HCEC 1CT (cell line): Measurements from ENCODE around the gene OBSCN.
"Not testable (repeated sequence)": the region's sequence is repeated elsewhere in the genome, so short reads cannot be mapped to it uniquely, and the experiment has no call there.

Experiments
- DNase-seq: peaks from one replicate; pipeline ENCODE4 v3.0.0-alpha.2; 2017

The OBSCN gene

DNA sequence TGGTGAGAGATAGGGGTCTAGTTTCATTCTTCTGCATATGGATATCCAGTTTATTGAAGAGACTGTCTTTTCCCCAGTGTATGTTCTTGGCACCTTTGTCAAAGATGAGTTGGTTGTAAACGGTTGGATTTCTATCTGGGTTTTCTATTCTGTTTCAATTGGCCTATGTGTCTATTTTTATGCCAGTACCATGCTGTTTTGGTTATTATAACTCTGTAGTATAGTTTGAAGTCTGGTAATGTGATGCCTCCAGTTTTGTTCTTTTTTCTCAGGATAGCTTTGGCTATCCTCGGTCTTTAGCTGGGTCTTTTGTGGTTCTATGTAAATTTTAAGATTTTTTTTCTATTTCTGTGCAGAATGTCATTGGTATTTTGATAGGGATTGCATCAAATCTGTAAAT, 19.6 kb upstream of the OBSCN start:
- DNase-seq = not testable (repeated sequence)

DNA sequence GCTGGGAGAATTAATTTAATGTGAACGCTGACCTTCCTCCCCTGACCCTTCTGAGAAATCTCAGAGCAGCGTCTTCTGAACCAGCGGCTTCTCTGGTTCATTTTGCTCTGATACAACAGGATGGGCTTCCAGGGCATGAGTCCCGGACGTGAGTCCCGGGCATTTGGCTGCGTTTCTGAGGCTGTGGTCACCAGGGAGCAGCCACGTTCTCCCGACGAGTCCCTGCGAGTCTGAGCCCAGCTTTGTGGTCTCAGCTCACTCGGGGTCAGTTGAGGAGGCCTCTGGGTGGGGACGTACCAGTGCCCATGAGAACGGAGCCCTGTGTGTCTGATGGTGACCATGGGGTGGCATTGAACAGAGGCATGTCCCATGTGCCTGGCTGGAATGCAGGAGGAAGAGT, 17.7 kb upstream of the OBSCN start:
- no peak for DNase-seq

DNA sequence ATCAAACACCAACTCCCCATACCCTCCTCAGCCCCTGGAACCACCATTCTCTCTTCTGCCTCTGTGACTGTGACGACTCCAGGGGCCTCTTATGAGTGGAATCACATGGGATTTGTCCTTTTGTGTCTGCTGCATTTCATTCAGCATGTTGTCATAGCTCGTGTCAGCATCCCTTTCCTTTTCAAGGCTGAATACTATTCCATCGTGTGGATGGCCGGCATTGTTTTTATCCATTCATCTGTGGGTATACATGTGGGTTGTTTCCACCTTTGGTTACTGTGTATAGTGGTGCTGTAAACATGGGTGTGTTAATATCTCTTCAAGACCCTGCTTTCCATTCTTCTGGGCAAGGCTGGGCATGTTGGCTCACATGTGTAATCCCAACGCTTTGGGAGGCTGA, 17.1 kb upstream of the OBSCN start:
- DNase-seq = no peak

DNA sequence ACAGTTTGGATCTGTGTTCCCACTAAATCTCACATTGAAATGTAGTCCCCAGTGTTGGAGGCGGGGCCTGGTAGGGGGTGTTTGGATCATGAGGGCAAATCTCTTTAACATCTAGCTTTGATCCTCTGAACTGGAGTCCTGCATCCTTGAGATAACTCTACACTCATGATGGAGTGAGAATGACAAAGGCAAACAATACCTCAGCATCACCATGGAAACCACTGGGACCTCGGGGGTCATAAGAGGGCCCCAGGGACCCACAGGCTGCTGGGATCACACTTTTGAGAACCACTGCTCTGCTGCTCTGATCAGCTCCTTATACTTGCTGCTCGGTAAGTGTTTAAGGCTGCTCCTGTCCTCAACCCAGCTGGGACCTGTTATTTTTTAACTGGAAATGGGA, 13.4 kb upstream of the OBSCN start:
- DNase-seq = no peak

DNA sequence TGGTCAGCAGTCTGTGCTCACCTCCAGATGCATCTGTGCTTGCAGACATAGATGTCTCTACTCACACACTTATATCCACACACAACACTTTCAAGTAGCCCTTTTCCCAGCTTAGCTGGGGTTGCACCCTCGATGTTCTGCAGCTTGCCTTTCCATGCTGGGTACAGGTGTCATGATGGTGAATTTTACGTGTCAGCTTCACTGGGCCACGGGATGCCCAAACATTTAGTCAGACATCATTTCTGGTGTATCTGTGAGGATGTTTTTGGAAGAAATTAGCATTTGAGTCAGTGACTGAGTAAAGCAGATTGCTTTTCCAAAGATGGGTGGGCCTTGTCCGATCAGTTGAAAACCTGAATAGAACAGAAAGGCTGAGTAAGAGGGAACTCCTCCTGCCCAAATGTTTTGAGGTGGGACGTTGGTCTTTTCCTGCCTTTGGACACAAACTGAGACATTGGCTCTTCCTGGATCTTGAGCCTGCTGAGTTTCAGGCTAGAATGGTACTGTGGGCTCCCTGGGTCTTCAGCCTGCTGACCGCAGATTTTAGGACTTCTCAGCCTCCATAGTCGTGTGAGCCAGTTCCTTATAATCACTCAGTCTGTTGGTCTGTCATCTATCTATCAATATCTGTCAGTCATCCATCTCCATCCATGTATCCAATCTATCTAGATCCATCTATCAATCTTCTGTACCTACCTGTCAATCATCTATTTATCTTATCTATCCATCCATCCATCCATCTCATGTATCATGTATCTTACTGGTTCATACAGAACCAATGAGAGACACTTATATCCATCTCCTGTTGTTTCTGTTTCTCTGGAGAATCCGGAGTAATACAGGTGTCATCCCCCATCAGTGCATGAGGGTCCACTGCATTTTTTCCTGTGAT, 12.7 kb upstream of the OBSCN start:
- no peak for DNase-seq

DNA sequence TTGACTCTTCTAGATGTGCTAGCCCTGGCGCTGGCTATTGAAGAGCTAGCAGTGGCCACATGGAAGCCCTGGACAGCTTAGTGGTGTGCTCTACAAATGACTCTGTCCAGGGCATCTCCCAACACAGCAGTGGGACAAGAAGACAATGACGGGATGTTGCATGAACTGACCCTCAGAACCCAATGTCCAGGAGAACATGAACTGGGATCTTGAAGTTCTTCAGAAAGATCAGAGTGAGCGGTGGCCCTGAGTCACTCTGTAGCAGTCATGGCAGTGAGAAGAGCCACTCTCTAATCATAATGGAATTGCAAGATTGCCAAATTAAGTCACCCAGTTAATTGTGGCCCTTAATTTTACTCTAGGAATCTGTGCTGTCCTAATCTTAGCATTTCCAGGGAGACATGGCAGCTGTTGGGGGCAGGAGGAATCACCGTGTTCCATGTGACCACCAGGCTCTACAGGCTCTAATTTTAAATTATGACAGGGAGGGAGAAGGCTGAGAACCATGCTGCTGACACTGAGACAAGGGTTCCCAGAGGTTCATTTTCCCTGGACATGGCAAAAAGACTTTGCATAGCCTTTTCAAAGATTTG, 10.2 kb upstream of the OBSCN start:
- DNase-seq = no peak

DNA sequence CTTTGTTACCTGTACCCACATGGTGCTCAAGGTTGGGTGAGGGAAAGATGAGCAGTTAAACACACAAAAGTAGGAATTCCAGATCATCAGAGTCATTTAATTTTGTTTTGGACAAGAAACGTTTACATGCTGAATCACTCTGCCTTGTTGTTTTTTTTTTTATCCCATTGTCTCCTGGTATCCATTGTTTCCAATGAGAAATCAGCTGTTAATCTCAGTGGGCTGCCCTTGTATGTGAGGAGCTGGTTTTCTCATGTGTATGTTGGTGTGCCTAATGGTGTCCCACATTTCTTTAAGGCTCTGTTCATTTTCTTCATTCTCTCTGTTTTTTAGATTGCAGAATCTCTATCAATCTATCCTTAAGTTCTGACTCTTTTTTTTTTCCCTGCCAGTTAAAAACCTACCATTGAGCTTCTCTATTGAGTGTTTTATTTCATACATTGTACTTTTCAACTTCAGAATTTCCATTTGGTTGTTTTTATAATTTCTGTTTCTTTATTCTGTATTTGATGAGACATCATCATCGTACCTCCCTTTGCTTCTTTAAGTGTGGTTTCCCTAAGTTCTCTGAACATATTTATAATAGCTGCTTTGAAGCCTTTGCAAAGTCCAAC, 8.8 kb upstream of the OBSCN start:
- peak; percentile 5 for DNase-seq

DNA sequence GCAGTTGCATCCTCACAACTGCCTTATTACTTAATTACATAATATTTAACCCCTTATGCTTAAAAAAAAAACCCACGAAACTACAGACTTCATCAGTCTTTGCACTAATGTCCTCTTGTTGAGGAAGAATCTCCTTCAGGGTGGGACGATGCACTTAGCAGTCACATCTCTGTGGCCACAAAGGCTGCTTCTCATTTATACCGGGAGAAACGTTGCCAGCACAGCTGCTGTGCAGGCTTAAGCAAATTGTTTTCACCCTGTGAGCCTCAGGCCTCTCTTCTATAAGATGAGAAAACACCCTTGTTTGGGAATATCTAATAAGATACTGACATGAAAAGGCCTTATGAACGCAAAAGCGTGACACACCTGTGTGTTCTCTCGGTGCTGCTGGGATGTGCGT, 2.9 kb upstream of the OBSCN start:
- no peak for DNase-seq

DNA sequence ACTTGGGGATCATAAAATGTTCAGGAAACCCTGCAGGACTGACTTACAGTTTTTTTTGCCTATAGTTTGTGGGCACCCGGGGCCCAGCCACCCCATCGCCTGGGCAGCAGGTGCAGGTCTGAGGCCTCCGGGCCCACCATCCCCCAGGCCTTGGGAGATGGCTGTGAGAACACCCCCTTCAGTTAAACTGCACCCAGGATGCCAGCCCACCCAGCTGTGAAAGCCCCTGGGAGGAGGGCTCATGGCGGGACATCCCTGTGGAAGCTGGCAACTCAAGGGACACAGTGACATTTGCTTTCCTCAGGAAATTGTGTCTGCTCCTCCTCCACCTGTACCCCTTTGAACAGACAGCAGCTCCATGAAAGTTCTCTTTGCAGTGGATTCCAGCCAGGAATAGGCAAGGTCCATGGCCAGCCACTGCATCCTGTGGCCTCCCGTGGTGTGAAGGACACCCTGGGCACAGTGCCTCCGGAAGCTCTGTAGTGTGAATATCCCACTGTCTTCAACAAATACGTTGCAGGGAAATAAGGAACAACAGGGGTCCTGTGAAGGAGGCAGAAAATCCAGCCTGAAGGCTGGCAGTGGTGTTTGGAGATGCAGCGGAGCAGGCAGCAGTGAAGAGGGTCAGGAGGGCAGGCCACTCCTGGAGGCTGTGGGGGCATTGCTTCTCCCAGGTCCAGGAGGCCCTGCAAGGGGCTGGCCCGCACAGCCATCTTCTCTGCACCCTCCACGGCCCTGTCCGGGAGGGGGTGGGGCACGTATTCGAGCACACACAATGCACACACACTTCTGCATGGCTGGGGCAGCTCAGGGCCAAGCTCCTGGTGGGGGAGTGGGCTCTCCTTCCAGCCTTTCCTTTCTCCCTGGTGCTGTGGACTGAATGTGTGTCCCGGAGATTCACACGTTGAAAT, 2.1 kb upstream of the OBSCN start:
- DNase-seq = no peak

DNA sequence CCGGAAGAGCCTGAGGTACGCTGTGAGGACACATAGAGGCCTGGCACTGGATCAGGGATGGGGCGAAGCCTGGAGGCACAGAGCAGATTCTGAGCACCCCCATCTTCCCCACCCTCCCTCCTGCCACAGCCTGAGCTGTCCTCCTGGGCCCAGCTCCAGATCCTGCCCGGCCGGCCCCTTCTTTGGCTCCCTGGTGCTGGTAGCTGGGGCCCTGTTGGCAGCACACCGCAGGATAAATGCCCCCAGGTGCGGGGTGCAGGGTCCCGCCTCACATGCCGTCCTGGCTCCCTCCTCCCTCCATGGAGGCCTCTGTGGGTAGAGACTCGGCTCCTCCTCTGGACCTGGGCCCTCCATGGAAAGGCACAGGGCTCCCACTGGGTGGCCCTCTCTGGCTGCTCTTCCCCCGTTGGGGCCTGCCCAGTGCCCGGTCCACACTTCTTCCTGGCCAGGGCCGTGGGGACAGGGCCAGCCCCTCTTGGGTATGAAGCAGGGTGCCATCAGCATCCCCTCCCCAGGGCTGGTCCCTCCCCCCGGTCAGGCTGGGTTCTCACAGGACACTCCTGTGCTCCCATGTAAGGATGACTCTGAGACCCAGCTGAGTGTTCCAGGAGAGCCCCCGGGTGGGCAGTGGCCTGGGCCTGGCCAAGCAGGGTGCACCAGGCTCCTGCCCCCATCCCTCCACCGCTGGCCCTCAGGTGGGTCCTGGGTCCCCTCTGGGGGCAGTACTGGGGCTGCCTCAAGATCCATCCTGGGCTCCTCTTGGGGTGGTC, 1.1 kb upstream of the OBSCN start:
- DNase-seq = no peak

DNA sequence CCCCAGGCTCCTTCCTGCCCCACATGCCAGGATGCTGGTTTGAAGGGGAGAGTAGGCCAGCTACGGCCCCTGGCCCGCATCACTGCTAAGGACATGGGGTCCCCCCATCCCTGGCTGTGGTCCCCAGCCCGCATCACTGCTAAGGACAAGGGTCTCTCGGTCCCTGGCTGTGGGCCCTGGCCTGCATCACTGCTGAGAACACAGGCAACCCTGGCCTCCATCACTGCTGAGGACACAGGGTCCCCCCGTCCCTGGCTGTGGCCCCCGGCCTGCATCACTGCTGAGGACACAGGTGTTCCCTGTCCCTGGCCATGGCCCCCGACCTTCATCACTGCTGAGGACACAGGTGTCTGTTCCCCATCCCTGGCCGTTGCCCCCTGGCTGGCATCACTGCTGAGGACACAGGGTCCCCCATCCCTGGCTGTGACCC, 448 bp upstream of the OBSCN start:
- DNase-seq = no peak

DNA sequence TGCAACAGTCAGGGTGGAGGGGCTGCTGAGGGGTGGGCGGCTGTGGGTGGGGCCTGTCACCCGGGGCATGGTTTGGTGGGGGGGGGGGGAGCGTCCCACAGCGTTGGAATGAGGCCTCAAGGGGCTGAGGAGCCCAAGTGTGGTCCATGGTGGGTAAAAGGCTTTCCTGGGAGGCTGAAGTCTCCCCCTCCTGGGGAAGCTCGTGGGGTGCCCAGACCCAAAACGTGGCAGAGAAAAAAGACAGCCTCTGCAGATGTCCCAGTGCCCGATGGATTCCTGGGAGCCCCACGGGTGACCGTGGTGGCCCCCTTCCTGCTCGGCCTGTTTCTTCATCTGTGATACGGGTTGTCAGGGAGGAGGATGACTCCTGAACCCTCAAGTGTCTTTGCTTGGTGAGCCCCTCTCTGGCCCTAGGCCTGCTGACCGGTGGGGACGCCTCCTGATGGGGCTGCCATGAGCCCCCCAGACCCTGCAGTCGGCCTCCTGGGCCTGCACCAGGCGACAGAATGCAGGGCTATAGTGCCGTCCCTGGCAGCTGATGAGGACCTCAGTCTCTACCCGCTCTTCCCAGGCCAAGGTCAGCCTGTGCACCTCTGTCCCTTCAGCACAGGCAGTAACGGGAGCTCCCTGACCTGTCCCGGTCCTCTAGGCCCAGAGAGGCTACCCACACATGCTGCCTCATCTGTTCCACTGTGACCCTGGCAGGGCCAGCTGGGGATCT, 1.1 kb downstream of the OBSCN start:
- DNase-seq = no peak

DNA sequence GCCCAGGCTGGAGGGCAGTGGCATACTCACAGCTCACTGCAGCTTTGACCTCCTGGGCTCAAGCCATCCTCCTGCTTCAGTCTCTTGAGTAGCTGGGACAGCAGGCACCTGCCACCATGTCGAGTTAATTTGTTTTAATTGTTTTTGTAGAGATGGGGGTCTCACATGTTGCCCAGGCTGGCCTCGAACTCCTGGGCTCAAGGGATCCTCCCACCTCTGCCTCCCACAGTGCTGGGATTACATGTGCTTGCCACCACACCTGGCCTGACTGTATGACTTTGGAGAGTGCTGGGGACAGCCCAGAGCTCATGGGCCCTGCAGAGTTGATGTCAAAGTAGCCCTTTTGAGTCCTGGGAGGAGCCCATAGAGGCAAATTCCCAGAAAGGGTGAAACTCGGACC, 1.8 kb downstream of the OBSCN start:
- no peak for DNase-seq

DNA sequence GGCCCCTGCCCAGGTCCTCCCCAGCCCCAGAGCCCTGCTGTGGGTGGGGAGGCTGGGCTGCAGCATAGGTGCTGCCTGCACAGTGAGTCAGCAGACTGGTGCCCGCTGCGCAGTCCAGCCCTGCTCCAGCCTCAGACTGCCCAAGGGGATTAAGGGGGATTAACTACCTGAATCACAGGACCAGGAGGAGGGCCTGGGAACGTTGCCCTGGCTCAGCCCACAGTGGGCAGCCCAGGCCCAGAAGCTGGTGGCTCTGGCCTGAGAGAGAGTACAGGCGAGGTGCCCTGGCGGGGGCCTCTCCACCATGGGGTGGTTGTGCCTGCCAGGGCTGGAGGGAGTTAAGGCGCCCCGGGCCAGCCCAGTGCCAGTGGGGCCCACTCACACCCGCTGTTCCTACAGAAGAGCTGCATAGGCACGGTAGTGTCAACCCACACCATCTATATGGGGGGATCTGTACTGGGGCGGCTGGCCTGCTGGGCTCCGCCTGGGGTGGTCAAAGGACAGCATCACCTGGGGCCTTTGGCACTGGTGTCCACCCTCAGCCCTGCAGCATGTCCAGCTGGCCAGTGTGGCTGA, 2.3 kb downstream of the OBSCN start:
- no peak for DNase-seq

DNA sequence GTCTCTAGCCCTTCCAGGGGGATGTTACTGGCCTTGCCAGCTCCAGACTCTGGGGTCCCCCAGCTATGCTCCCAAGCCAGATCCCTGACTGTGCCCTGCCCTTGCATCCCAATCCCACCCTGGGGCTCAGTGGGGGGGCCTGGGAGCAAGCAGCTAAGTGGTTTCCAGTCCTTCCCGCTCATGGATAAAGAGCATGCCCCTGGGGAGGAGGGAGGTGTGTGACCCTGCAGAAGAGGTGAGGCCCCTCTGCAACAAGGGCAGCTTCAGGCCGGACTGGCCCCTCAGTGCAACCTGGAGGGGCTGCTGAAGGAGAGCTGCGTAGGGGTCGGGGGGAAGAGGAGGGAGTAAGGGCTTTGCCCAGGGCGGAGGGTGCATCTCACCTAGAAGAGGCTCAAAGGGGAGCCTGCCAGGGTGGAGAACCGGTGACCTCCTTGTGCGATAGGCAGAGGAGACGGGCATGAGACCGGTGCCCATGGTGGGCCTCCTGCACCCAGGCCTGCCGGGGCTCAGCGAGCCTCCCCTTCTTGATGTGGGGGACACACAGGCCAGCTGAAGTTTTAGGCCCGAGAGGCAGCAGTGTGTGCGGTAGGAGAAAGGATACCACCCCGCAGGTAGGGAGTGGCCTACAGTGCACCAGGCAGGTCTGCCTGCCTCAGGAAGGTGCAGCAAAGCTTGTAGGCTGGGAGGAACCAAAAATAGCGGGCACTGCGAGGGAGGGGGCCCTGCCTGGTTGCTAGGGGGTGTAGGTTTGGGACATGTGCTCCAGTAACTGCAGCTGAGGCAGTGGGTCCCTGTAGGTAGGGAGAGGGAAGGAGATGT, 3.1 kb downstream of the OBSCN start:
- DNase-seq = no peak

DNA sequence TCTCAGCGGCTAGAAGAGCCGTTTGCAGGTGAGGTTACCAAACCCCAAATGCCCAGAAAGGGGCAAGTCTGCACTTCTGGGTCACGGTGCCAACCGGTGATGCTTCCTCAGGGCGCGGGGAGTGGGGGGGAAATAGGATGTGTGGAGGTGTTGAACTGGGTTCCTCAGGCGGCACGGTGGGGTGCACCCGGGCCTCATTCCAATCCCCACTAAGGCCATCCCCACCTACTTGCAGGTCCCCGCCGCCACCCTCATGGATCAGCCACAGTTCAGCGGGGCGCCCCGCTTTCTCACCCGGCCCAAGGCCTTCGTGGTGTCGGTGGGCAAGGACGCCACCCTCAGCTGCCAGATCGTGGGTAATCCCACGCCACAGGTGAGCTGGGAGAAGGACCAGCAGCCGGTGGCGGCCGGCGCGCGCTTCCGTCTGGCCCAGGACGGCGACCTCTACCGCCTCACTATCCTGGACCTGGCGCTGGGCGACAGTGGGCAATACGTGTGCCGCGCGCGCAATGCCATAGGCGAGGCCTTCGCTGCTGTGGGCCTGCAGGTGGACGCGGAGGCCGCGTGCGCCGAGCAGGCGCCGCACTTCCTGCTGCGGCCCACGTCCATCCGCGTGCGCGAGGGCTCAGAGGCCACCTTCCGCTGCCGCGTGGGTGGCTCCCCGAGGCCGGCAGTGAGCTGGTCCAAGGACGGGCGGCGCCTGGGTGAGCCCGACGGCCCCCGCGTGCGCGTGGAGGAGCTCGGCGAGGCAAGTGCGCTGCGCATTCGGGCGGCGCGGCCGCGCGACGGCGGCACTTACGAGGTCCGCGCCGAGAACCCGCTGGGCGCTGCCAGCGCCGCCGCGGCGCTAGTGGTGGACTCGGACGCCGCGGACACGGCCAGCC, 3.9 kb downstream of the OBSCN start:
- DNase-seq = no peak

DNA sequence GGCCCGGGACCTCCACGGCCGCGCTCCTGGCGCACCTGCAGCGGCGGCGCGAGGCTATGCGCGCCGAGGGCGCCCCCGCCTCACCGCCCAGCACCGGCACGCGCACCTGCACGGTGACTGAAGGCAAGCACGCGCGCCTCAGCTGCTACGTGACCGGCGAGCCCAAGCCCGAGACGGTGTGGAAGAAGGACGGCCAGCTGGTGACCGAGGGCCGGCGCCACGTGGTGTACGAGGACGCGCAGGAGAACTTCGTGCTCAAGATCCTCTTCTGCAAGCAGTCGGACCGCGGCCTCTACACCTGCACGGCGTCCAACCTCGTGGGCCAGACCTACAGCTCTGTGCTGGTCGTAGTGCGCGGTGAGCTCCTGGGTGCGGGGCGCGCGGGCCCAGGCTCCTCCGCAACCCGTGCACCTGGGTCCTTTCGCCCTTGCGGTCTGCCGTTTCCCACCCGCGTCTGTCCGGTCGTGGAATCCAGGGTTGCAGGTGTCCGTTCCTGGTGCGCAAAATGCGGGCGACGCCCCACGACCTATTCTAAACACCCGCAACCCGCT, 4.6 kb downstream of the OBSCN start:
- no peak for DNase-seq

DNA sequence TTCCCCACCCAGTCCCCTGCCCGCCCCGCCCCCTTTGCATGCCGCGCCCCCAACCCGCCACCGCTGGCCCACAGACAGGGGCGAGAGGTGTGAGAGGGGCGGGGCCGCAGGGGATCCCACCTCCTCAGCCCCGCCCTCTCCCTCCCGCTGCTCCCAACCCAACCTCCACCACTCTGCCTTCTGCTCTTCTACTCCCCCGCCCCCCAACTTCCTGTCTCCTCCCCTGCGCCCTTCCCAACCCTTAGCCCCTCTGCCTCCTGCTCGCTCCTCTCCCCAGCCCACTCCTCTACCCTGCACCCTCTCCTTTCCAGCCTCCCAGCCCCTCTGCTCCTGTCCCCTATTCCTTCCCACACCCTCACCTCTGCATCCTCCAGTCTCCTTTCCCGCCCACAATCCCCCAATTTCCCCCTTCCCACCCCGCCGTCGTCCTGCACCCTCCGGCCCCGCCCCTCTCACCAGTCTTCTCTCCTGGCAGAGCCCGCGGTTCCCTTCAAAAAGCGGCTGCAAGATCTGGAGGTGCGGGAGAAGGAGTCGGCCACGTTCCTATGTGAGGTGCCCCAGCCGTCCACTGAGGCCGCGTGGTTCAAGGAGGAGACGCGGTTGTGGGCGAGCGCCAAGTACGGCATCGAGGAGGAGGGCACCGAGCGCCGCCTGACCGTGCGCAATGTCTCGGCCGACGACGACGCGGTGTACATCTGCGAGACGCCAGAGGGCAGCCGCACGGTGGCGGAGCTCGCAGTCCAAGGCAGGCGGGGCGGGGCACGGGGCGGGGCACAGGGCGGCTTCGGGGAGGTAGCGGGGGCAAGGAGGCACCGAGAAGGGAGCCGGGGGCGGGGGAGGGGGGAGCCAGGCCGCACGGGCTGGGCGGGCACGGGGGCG, 5.4 kb downstream of the OBSCN start:
- peak; percentile 70 for DNase-seq
